OCI-LY7 (cell line): Measurements from ENCODE around the gene TBXA2R. TPM values are rescaled to one million over a fixed set of nuclear protein-coding genes. Genes with fewer than 3 reads are reported as not detected.

Experiments used
- BruUV-seq: library from RNA; stranded (reverse); fragments of 400-500 nt; replicated peaks from 2 replicates; lab custom pipeline; 2021; lab: Mats Ljungman, UMichigan
- CTCF ChIA-PET: fragments of 300-600 bp; sonication (Branson Sonifier 250); formaldehyde crosslinking; loops from one replicate; lab custom pipeline; 2022; ENCODE audit warnings: antibody characterized with exemption; ENCODE audit not compliant: unreplicated experiment; lab: Charles Lee
- POLR2A ChIA-PET: fragments of 300-600 bp; sonication (Branson Sonifier 250); formaldehyde crosslinking; loops from one replicate; lab custom pipeline; 2022; ENCODE audit warnings: antibody characterized with exemption; lab: Charles Lee
- DNase-seq: peaks from one replicate; pipeline ENCODE4 v3.0.0-alpha.2; 2015; ENCODE audit warnings: low spot score
- H2AFZ ChIP-seq: fragments of 200-600 bp; sonication (generic), shearing (Covaris generic); 2 replicates; pipeline ENCODE4 v1.6.1; 2014; ENCODE audit warnings: mild to moderate bottlenecking, antibody characterized with exemption, low read length, moderate library complexity
- H3K27ac ChIP-seq: fragments of 200-600 bp; sonication (generic); 2 replicates; pipeline ENCODE4 v1.5.1; 2014; ENCODE audit warnings: mixed run types, low read depth, mild to moderate bottlenecking, moderate library complexity, low read length, inconsistent platforms; ENCODE audit not compliant: poor library complexity, severe bottlenecking
- H3K36me3 ChIP-seq: fragments of 200-600 bp; sonication (generic); 2 replicates; pipeline ENCODE4 v1.6.1; 2014; ENCODE audit warnings: mild to moderate bottlenecking, antibody characterized with exemption, low read length, moderate library complexity, mixed read lengths; ENCODE audit not compliant: insufficient read depth
- H3K4me1 ChIP-seq: fragments of 200-600 bp; sonication (generic); 2 replicates; pipeline ENCODE4 v1.5.1; 2014; ENCODE audit warnings: mild to moderate bottlenecking, low read length; ENCODE audit not compliant: insufficient read depth, poor library complexity, severe bottlenecking
- H3K4me2 ChIP-seq: fragments of 200-600 bp; sonication (generic); 2 replicates; pipeline ENCODE4 v1.6.1; 2014; ENCODE audit warnings: mild to moderate bottlenecking, low read length
- H3K4me3 ChIP-seq: fragments of 200-600 bp; sonication (generic); 2 replicates; pipeline ENCODE4 v1.5.1; 2014; ENCODE audit warnings: mild to moderate bottlenecking, low read depth, low read length; ENCODE audit not compliant: poor library complexity, severe bottlenecking
- H3K79me2 ChIP-seq: fragments of 200-600 bp; sonication (generic); 2 replicates; pipeline ENCODE4 v1.6.1; 2016; ENCODE audit warnings: low read depth, mild to moderate bottlenecking, low read length, moderate library complexity, mixed read lengths; ENCODE audit not compliant: insufficient read depth
- H3K9me2 ChIP-seq: fragments of 200-600 bp; sonication (generic); 2 replicates; pipeline ENCODE4 v1.6.1; 2016; ENCODE audit warnings: mild to moderate bottlenecking, low read length, mixed read lengths; ENCODE audit not compliant: insufficient read depth
- H3K9me3 ChIP-seq: fragments of 200-600 bp; sonication (generic); 2 replicates; pipeline ENCODE4 v1.6.1; 2014; ENCODE audit warnings: mild to moderate bottlenecking, mixed run types, low read length, mixed read lengths
- H4K20me1 ChIP-seq: fragments of 200-600 bp; sonication (generic); 2 replicates; pipeline ENCODE4 v1.6.1; 2014; ENCODE audit warnings: mild to moderate bottlenecking, antibody characterized with exemption, low read length, moderate library complexity, mixed read lengths; ENCODE audit not compliant: insufficient read depth
- EZH2phosphoT487 ChIP-seq: fragments of 200-600 bp; sonication (generic); IDR thresholded peaks from 2 replicates; pipeline ENCODE4 v1.6.1; 2018; ENCODE audit warnings: low read depth, borderline replicate concordance, mild to moderate bottlenecking, mixed run types, antibody characterized with exemption, low read length, moderate library complexity, mixed read lengths
- intact Hi-C: fragments of 100-400 bp; cut with micrococcal nuclease; formaldehyde crosslinking; loops from one replicate; pipeline ENCODE4 v1.10.0; 2022; ENCODE audit not compliant: unreplicated experiment
- total RNA-seq, 2 experiments: library from RNA; depleted of rRNA in 1 of 2; stranded (reverse); fragments of >200 nt in 1 of 2; shearing (Covaris generic) in 1 of 2; gene quantifications; 2 replicates each; pipeline ENCODE4 v1.2.3, GENCODE V29; 2014 to 2022
- TF ChIP-seq, protein P1 (sequence below): fragments of 200-600 bp; sonication (generic); conservative IDR thresholded peaks from 2 replicates; pipeline ENCODE4 v1.5.1; 2014; ENCODE audit warnings: mild to moderate bottlenecking, antibody characterized with exemption, low read length, moderate library complexity, mixed read lengths

Gene TBXA2R
- total RNA-seq, 2 experiments from 2014 or later = not detected

DNA sequence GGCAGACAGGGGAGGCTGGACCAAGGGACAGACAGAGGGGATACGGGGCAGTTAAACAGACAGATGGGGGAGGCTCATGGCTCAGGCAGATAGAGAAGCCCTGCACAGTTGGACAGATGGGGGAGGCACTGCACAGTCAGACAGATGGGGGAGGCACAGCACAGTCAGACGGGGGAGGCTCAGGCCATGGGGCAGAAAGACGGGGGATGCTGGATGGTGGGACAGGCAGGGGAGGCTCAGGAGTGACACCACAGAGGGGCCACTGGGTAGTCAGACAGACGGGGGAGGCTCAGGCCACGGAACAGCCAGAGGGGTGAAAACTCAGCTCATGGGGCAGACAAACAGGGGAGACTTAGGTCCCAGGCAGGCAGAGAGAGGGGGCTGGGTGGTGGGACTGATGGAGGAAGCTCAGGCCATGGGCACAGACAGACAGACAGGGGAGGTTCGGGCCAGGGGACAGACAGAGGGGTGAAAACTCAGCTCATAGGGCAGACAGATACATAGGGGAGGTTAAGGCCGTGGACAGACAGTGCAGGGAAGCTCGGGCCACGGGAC is 50.2 kb downstream of the TBXA2R start:
- peaks cover 41% of the 10 kb centered on the region; the same call in 1 of the 2 replicates for H3K79me2 ChIP-seq
- TF ChIP-seq, protein P1, sequence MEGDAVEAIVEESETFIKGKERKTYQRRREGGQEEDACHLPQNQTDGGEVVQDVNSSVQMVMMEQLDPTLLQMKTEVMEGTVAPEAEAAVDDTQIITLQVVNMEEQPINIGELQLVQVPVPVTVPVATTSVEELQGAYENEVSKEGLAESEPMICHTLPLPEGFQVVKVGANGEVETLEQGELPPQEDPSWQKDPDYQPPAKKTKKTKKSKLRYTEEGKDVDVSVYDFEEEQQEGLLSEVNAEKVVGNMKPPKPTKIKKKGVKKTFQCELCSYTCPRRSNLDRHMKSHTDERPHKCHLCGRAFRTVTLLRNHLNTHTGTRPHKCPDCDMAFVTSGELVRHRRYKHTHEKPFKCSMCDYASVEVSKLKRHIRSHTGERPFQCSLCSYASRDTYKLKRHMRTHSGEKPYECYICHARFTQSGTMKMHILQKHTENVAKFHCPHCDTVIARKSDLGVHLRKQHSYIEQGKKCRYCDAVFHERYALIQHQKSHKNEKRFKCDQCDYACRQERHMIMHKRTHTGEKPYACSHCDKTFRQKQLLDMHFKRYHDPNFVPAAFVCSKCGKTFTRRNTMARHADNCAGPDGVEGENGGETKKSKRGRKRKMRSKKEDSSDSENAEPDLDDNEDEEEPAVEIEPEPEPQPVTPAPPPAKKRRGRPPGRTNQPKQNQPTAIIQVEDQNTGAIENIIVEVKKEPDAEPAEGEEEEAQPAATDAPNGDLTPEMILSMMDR = no peak
- TF ChIP-seq EZH2phosphoT487 = no peak
- no peaks in the 10 kb centered on the region for H3K9me3 ChIP-seq
- intact Hi-C loops = no loop called here
- peak overlapping the region; percentile 70 for H3K4me2 ChIP-seq
- no peak for DNase-seq
- H3K27ac ChIP-seq = peak overlapping the region; percentile 21
- no peak overlapping the region for H2AFZ ChIP-seq
- 0 out of 2 replicates have a peak, but pooled peaks cover 4% of the 10 kb centered on the region for H4K20me1 ChIP-seq
- CTCF ChIA-PET = interaction anchor here (0.9 kb wide), 1 partner anchor 12 kb away, joined by 3 read pairs; no protein-coding TSS in a partner anchor
- POLR2A ChIA-PET = interaction anchor here (0.6 to 1.6 kb wide), 5 partner anchors 17 to 1145 kb away, joined by 3 to 5 read pairs (median 4); no protein-coding TSS in a partner anchor
- no TSS peak for BruUV-seq
- no peaks in the 10 kb centered on the region; the same call in 1 of the 2 replicates for H3K36me3 ChIP-seq
- peaks cover 78% of the 10 kb centered on the region for H3K4me1 ChIP-seq
- peak overlapping the region; percentile 72 for H3K4me3 ChIP-seq
- no peaks in the 10 kb centered on the region for H3K9me2 ChIP-seq

- BruUV-seq = no TSS peak
- no peaks in the 10 kb centered on the region for H3K9me3 ChIP-seq
- H3K9me2 ChIP-seq = no peaks in the 10 kb centered on the region
- peak overlapping the region; percentile 70 for H3K4me2 ChIP-seq
- peaks cover 3% of the 10 kb centered on the region; the same call in 1 of the 2 replicates for H3K36me3 ChIP-seq
- H3K27ac ChIP-seq = no peak overlapping the region
- peaks cover 72% of the 10 kb centered on the region for H3K4me1 ChIP-seq
- H2AFZ ChIP-seq = no peak overlapping the region
- intact Hi-C loops = no loop called here
- H3K79me2 ChIP-seq = peaks cover 41% of the 10 kb centered on the region; the same call in 1 of the 2 replicates
- H3K4me3 ChIP-seq = peak overlapping the region; percentile 72
- DNase-seq = no peak
- TF ChIP-seq, protein P1 = no peak
- TF ChIP-seq EZH2phosphoT487 = no peak
- 0 out of 2 replicates have a peak, but pooled peaks cover 4% of the 10 kb centered on the region for H4K20me1 ChIP-seq
- ChIA-PET CTCF (interaction anchor here (0.9 kb wide), 1 partner anchor 11 kb away, joined by 3 read pairs; no protein-coding TSS in a partner anchor), POLR2A (interaction anchor here (0.6 to 1.6 kb wide), 4 partner anchors 18 to 1145 kb away, joined by 3 to 5 read pairs (median 4); no protein-coding TSS in a partner anchor)
These were observed 50.8 kb downstream of the TBXA2R start for GRCh38 chr19:3555653-3556422.
